Endodermal cell (in vitro differentiated cells): ENCODE data around the gene UVRAG. TPM values are rescaled to one million over a fixed set of nuclear protein-coding genes. Genes with fewer than 3 reads are reported as not detected.

ENCODE experiments used
- DNase-seq: peaks from one replicate; pipeline ENCODE4 v3.0.0-alpha.2; 2017
- H3K27ac ChIP-seq: 2 replicates; pipeline ENCODE4 v1.5.1; 2013; ENCODE audit warnings: mild to moderate bottlenecking, low read depth, low read length, moderate library complexity
- H3K27me3 ChIP-seq: 2 replicates; pipeline ENCODE4 v1.6.1; 2013; ENCODE audit warnings: mild to moderate bottlenecking, low read length, moderate library complexity; ENCODE audit not compliant: insufficient read depth, control insufficient read depth, poor library complexity, severe bottlenecking
- H3K36me3 ChIP-seq: 2 replicates; pipeline ENCODE4 v1.7.0; 2013; ENCODE audit warnings: mild to moderate bottlenecking, low read length, moderate library complexity; ENCODE audit not compliant: control insufficient read depth, insufficient read depth
- H3K4me1 ChIP-seq: one replicate; pipeline ENCODE4 v1.7.0; 2013; ENCODE audit warnings: low read length; ENCODE audit not compliant: control insufficient read depth, insufficient read depth
- H3K4me3 ChIP-seq: 2 replicates; pipeline ENCODE4 v1.5.1; 2013; ENCODE audit warnings: mild to moderate bottlenecking, low read length, moderate library complexity
- H3K9ac ChIP-seq: 2 replicates; pipeline ENCODE4 v1.6.1; 2013; ENCODE audit warnings: mild to moderate bottlenecking, low read length, moderate library complexity; ENCODE audit not compliant: poor library complexity, severe bottlenecking; ENCODE audit errors: extremely low read depth
- H3K9me3 ChIP-seq: 2 replicates; pipeline ENCODE4 v1.6.1; 2013; ENCODE audit warnings: mild to moderate bottlenecking, low read length, moderate library complexity; ENCODE audit not compliant: control insufficient read depth
- H3K27ac Mint-ChIP-seq: 2 replicates; pipeline ENCODE4 v1.8.0; 2020; ENCODE audit warnings: mixed read lengths
- H3K27me3 Mint-ChIP-seq: 2 replicates; pipeline ENCODE4 v1.8.0; 2021; ENCODE audit warnings: mild to moderate bottlenecking, mixed read lengths; ENCODE audit not compliant: insufficient read depth
- H3K36me3 Mint-ChIP-seq: 2 replicates; pipeline ENCODE4 v1.8.0; 2020; ENCODE audit warnings: low read depth, mixed read lengths
- H3K4me1 Mint-ChIP-seq: 2 replicates; pipeline ENCODE4 v1.8.0; 2020; ENCODE audit warnings: mixed read lengths
- H3K4me3 Mint-ChIP-seq: 2 replicates; pipeline ENCODE4 v1.8.0; 2020; ENCODE audit warnings: mild to moderate bottlenecking, moderate library complexity, mixed read lengths
- H3K9me3 Mint-ChIP-seq: 2 replicates; pipeline ENCODE4 v1.8.0; 2020; ENCODE audit warnings: mild to moderate bottlenecking, mixed read lengths
- CTCF ChIP-seq: fragments of 200-600 bp; sonication (generic); conservative IDR thresholded peaks from 2 replicates; pipeline ENCODE4 v1.5.0; 2021; ENCODE audit warnings: antibody characterized with exemption, mild to moderate bottlenecking
- WGBS, 2 experiments: methylation state at CpG; one replicate each; pipeline versions ENCODE4 v1.1.5 to v1.1.7; 2013; ENCODE audit warnings: missing lambda C conversion rate in 2 of 2, mixed read lengths in 1 of 2; ENCODE audit not compliant: insufficient coverage in 1 of 2, insufficient read length in 1 of 2; 5-methylcytosine and 5-hydroxymethylcytosine counted together
- total RNA-seq, 2 donors: library from RNA; stranded (reverse); fragmentation: NEBNext Ultra II Directional in 1 of 2; extraction: Animal tissue kit (Norgen Biotek cat#: 25700) in 1 of 2; gene quantifications; 2 replicates in 1 of 2; 3 replicates in 1 of 2; pipeline ENCODE4 v1.2.1, GENCODE V29; 2021

Gene UVRAG
- total RNA-seq, 2 donors from 2014 or later, result 19.7 to 34.9 TPM

GRCh38 chr11:75810637-75811390 lies 4.2 kb upstream of the UVRAG start:
- no peak for DNase-seq
- no peak overlapping the region for H3K27ac ChIP-seq
- no peaks in the 10 kb centered on the region for H3K9me3 ChIP-seq
- H3K4me3 Mint-ChIP-seq, result no peak overlapping the region
- peak overlapping the region; percentile 5 for H3K27ac Mint-ChIP-seq
- H3K9ac ChIP-seq, result no peak overlapping the region
- no peaks in the 10 kb centered on the region for H3K27me3 ChIP-seq
- H3K4me3 ChIP-seq, result peak overlapping the region; percentile 22
- no peak for TF ChIP-seq CTCF
- H3K36me3 ChIP-seq, result no peaks in the 10 kb centered on the region
- H3K36me3 Mint-ChIP-seq, result no peaks in the 10 kb centered on the region
- H3K4me1 Mint-ChIP-seq, result peaks cover 33% of the 10 kb centered on the region
- peaks cover 11% of the 10 kb centered on the region for H3K4me1 ChIP-seq
- 86 to 87% methylated on average over 5 to 8 of the region's 8 CpGs for WGBS, 2 experiments
- H3K9me3 Mint-ChIP-seq, result no peaks in the 10 kb centered on the region
- H3K27me3 Mint-ChIP-seq, result peaks cover 4% of the 10 kb centered on the region

- WGBS, 2 experiments, result 65 to 83% methylated on average over 2 of the region's 2 CpGs
- H3K27me3 ChIP-seq, result no peaks in the 10 kb centered on the region
- Mint-ChIP-seq H3K9me3 (no peaks in the 10 kb centered on the region), H3K36me3 (no peaks in the 10 kb centered on the region), H3K4me1 (peaks cover 33% of the 10 kb centered on the region), H3K27me3 (peaks cover 4% of the 10 kb centered on the region), H3K4me3 (no peak overlapping the region), H3K27ac (peak overlapping the region; percentile 56)
- H3K9me3 ChIP-seq, result no peaks in the 10 kb centered on the region
- H3K36me3 ChIP-seq, result no peaks in the 10 kb centered on the region
- H3K27ac ChIP-seq, result no peak overlapping the region
- peak overlapping the region; percentile 22 for H3K4me3 ChIP-seq
- H3K4me1 ChIP-seq, result peaks cover 17% of the 10 kb centered on the region
- TF ChIP-seq CTCF, result no peak
- DNase-seq, result peak; percentile 62
- no peak overlapping the region for H3K9ac ChIP-seq
Measured at GRCh38 chr11:75811485-75811884, 3.5 kb upstream of the UVRAG start.

- WGBS, 2 experiments, result 40 to 49% methylated on average over 1 to 2 of the region's 2 CpGs
- TF ChIP-seq CTCF, result no peak
- no peak overlapping the region for H3K9ac ChIP-seq
- peaks cover 2% of the 10 kb centered on the region for H3K27me3 Mint-ChIP-seq
- H3K27me3 ChIP-seq, result no peaks in the 10 kb centered on the region
- peaks cover 33% of the 10 kb centered on the region for H3K4me1 Mint-ChIP-seq
- no peaks in the 10 kb centered on the region for H3K36me3 Mint-ChIP-seq
- H3K36me3 ChIP-seq, result no peaks in the 10 kb centered on the region
- no peaks in the 10 kb centered on the region for H3K9me3 Mint-ChIP-seq
- H3K4me3 ChIP-seq, result no peak overlapping the region
- DNase-seq, result peak; percentile 64
- H3K9me3 ChIP-seq, result no peaks in the 10 kb centered on the region
- peaks cover 17% of the 10 kb centered on the region for H3K4me1 ChIP-seq
- H3K4me3 Mint-ChIP-seq, result no peak overlapping the region
- H3K27ac Mint-ChIP-seq, result peak overlapping the region; percentile 42
- H3K27ac ChIP-seq, result no peak overlapping the region
Measured at GRCh38 chr11:75812542-75813040, 2.4 kb upstream of the UVRAG start.
